ENCODE measurements around the gene FBN1. TPM values are rescaled to one million over a fixed set of nuclear protein-coding genes. Genes with fewer than 3 reads are reported as not detected.

FBN1 gene
- total RNA-seq, 1 experiment from 2014 or later: 6.7 TPM

GRCh38 chr15:48624700-48625099, 20.8 kb downstream of the FBN1 start:
- no peaks in the 10 kb centered on the region for H3K79me2 ChIP-seq (ENCODE audit: low read length)

GRCh38 chr15:48623456-48623855, 22.1 kb downstream of the FBN1 start:
- no peaks in the 10 kb centered on the region for H3K36me3 ChIP-seq (ENCODE audit: low read depth, low read length)
- H4K20me1 ChIP-seq (ENCODE audit: low read length): no peaks in the 10 kb centered on the region
- no peaks in the 10 kb centered on the region for H3K9me3 ChIP-seq (ENCODE audit: low read length)
- TF ChIP-seq EZH2 (IDR thresholded peaks at IDR 0.05; ENCODE audit: low read length, unreplicated experiment): no peak
- no peak for TF ChIP-seq EZH2phosphoT487 (IDR thresholded peaks at IDR 0.05; ENCODE audit: borderline replicate concordance, low read length)
- TF ChIP-seq, protein P1, sequence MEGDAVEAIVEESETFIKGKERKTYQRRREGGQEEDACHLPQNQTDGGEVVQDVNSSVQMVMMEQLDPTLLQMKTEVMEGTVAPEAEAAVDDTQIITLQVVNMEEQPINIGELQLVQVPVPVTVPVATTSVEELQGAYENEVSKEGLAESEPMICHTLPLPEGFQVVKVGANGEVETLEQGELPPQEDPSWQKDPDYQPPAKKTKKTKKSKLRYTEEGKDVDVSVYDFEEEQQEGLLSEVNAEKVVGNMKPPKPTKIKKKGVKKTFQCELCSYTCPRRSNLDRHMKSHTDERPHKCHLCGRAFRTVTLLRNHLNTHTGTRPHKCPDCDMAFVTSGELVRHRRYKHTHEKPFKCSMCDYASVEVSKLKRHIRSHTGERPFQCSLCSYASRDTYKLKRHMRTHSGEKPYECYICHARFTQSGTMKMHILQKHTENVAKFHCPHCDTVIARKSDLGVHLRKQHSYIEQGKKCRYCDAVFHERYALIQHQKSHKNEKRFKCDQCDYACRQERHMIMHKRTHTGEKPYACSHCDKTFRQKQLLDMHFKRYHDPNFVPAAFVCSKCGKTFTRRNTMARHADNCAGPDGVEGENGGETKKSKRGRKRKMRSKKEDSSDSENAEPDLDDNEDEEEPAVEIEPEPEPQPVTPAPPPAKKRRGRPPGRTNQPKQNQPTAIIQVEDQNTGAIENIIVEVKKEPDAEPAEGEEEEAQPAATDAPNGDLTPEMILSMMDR (conservative IDR thresholded peaks at IDR 0.05; ENCODE audit: low read depth, low read length): no peak
- intact Hi-C loops (cut with micrococcal nuclease): no loop called here
- no peaks in the 10 kb centered on the region for H3K79me2 ChIP-seq (ENCODE audit: low read length)
- H3K4me3 ChIP-seq (ENCODE audit: low read length): no peak overlapping the region
- H3K9me2 ChIP-seq (replicated peaks; ENCODE audit: low read length): no peaks in the 10 kb centered on the region
- DNase-seq (no peak), ATAC-seq (no peak)
- H3K4me1 ChIP-seq (ENCODE audit: insufficient read depth, low read length): peaks cover 7% of the 10 kb centered on the region; the same call in 1 of the 2 replicates
- no peak overlapping the region for H3K27ac ChIP-seq (ENCODE audit: low read length)
- no peak overlapping the region for H2AFZ ChIP-seq (ENCODE audit: low read length)
- H3F3A ChIP-seq (ENCODE audit: low read length, unreplicated experiment): no peaks in the 10 kb centered on the region
- no peak overlapping the region for H3K4me2 ChIP-seq (ENCODE audit: low read length)
- H3K9ac ChIP-seq (ENCODE audit: low read length): no peak overlapping the region
- POLR2A ChIA-PET (ENCODE audit: unreplicated experiment): no interaction called here
- no peaks in the 10 kb centered on the region for H3K27me3 ChIP-seq (ENCODE audit: low read length)
- CTCF ChIA-PET: no interaction called here
- no TSS peak for BruUV-seq (replicated peaks)

More at GRCh38 chr15:48624700-48625099, 20.8 kb downstream of the FBN1 start:
- Histone ChIP-seq H3K4me2 (ENCODE audit: low read length) (no peak overlapping the region), H3K27me3 (ENCODE audit: low read length) (no peaks in the 10 kb centered on the region), H2AFZ (ENCODE audit: low read length) (no peak overlapping the region), H3F3A (ENCODE audit: low read length, unreplicated experiment) (no peaks in the 10 kb centered on the region), H3K27ac (ENCODE audit: low read length) (no peak overlapping the region), H3K4me3 (ENCODE audit: low read length) (no peak overlapping the region), H3K9me3 (ENCODE audit: low read length) (no peaks in the 10 kb centered on the region), H3K4me1 (ENCODE audit: insufficient read depth, low read length) (peaks cover 7% of the 10 kb centered on the region; the same call in 1 of the 2 replicates), H3K9ac (ENCODE audit: low read length) (no peak overlapping the region), H3K9me2 (replicated peaks; ENCODE audit: low read length) (no peaks in the 10 kb centered on the region), H4K20me1 (ENCODE audit: low read length) (no peaks in the 10 kb centered on the region), H3K36me3 (ENCODE audit: low read depth, low read length) (no peaks in the 10 kb centered on the region)
- TF ChIP-seq EZH2 (IDR thresholded peaks at IDR 0.05; ENCODE audit: low read length, unreplicated experiment): no peak
- TF ChIP-seq, protein P1 (conservative IDR thresholded peaks at IDR 0.05; ENCODE audit: low read depth, low read length): no peak
- no peak for TF ChIP-seq EZH2phosphoT487 (IDR thresholded peaks at IDR 0.05; ENCODE audit: borderline replicate concordance, low read length)
- no peak for ATAC-seq
- ChIA-PET POLR2A (ENCODE audit: unreplicated experiment) (no interaction called here), CTCF (interaction anchor here (0.5 to 0.6 kb wide), 2 partner anchors 130 to 339 kb away, joined by 4 to 5 read pairs; partner anchors contain the start of gene SHC4)
- DNase-seq: no peak
- intact Hi-C loops (cut with micrococcal nuclease): no loop called here
- no TSS peak for BruUV-seq (replicated peaks)

- POLR2A ChIA-PET (ENCODE audit: unreplicated experiment): interaction anchor here (0.5 kb wide), 1 partner anchor 163 kb away, joined by 6 read pairs; no protein-coding TSS in a partner anchor
- no peaks in the 10 kb centered on the region for H3F3A ChIP-seq (ENCODE audit: low read length, unreplicated experiment)
- H3K27me3 ChIP-seq (ENCODE audit: low read length): no peaks in the 10 kb centered on the region
- CTCF ChIA-PET: interaction anchor here (0.6 kb wide), 1 partner anchor 115 kb away, joined by 3 read pairs; no protein-coding TSS in a partner anchor
- H3K27ac ChIP-seq (ENCODE audit: low read length): no peak overlapping the region
- ATAC-seq: no peak
- no peak overlapping the region for H2AFZ ChIP-seq (ENCODE audit: low read length)
- BruUV-seq (replicated peaks): no TSS peak
- H3K9me2 ChIP-seq (replicated peaks; ENCODE audit: low read length): no peaks in the 10 kb centered on the region
- no peaks in the 10 kb centered on the region for H3K9me3 ChIP-seq (ENCODE audit: low read length)
- no peaks in the 10 kb centered on the region for H4K20me1 ChIP-seq (ENCODE audit: low read length)
- no peak overlapping the region for H3K4me2 ChIP-seq (ENCODE audit: low read length)
- H3K79me2 ChIP-seq (ENCODE audit: low read length): no peaks in the 10 kb centered on the region
- peaks cover 5% of the 10 kb centered on the region; the same call in 1 of the 2 replicates for H3K4me1 ChIP-seq (ENCODE audit: insufficient read depth, low read length)
- no peak overlapping the region for H3K4me3 ChIP-seq (ENCODE audit: low read length)
- intact Hi-C loops (cut with micrococcal nuclease): no loop called here
- DNase-seq: no peak
- H3K36me3 ChIP-seq (ENCODE audit: low read depth, low read length): no peaks in the 10 kb centered on the region
- TF ChIP-seq, protein P1 (conservative IDR thresholded peaks at IDR 0.05; ENCODE audit: low read depth, low read length): no peak
- TF ChIP-seq EZH2 (IDR thresholded peaks at IDR 0.05; ENCODE audit: low read length, unreplicated experiment) (no peak), EZH2phosphoT487 (IDR thresholded peaks at IDR 0.05; ENCODE audit: borderline replicate concordance, low read length) (no peak)
- H3K9ac ChIP-seq (ENCODE audit: low read length): no peak overlapping the region
Measured at GRCh38 chr15:48622237-48622636, 23.3 kb downstream of the FBN1 start.
